ENCODE measurements around the gene APAF1. TPM values are rescaled to one million over a fixed set of nuclear protein-coding genes. Genes with fewer than 3 reads are reported as not detected.
"Not testable (repeated sequence)": the region's sequence is repeated elsewhere in the genome, so short reads cannot be mapped to it uniquely, and the experiment has no call there.

APAF1 gene
- total RNA-seq (2014; rRNA removed; shearing (Covaris generic)) (14.7 and 16.0 TPM in 2 replicates), total RNA-seq (2022) (26.5 and 28.6 TPM in 2 replicates), Bru-seq, nascent RNA (percentile 72 among the genes with signal in this experiment), BruChase-seq, experiment 1, labeled RNA remaining after a 6-hour chase (percentile 65 among the genes with signal in this experiment), BruChase-seq, experiment 2, labeled RNA remaining after a 2-hour chase (percentile 74 among the genes with signal in this experiment)
- long read RNA-seq, full-length matches to known transcripts = 1 of 6 reads
- long read RNA-seq, partial matches to known transcripts = 3 of 6 reads
- long read RNA-seq, other reads (novel, unspliced or antisense) = 2 of 6 reads

GRCh38 chr12:98644712-98645571, at the start of gene APAF1, which contains the start of gene IKBIP:
APAF1 (plus strand) TSS chr12:98645290; CDS start chr12:98648360, 3,070 bp downstream.
IKBIP (minus strand) TSS chr12:98644788; CDS start chr12:98644701, 87 bp downstream.
- POLR2A ChIA-PET = interaction anchor here (0.6 to 2.8 kb wide), 11 partner anchors 18 to 1105 kb away, joined by 3 to 10 read pairs (median 5); partner anchors contain the start of gene SLC25A3
- no TSS peak for BruUV-seq (replicated peaks)
- Histone ChIP-seq H3K4me2 (ENCODE audit: low read length) (peak within 1 kb of the TSS; percentile 82), H3K4me1 (ENCODE audit: insufficient read depth, low read length, poor library complexity, severe bottlenecking) (peaks cover 31% of the 10 kb centered on the region), H2AFZ (ENCODE audit: low read length) (peak within 1 kb of the TSS; percentile 79), H3K9me2 (ENCODE audit: insufficient read depth, low read length) (no peaks in the 10 kb centered on the region), H3K27ac (ENCODE audit: low read depth, low read length, poor library complexity, severe bottlenecking) (peak within 1 kb of the TSS; percentile 87), H3K79me2 (ENCODE audit: insufficient read depth, low read depth, low read length) (peaks cover 72% of the 10 kb centered on the region), H3K9me3 (ENCODE audit: low read length) (peaks cover 6% of the 10 kb centered on the region; the same call in 1 of the 2 replicates), H3K36me3 (ENCODE audit: insufficient read depth, low read length) (peaks cover 45% of the 10 kb centered on the region), H3K4me3 (ENCODE audit: low read depth, low read length, poor library complexity, severe bottlenecking) (peak within 1 kb of the TSS; percentile 93), H4K20me1 (ENCODE audit: insufficient read depth, low read length) (peaks cover 10% of the 10 kb centered on the region; the same call in 1 of the 2 replicates)
- DNase-seq (ENCODE audit: low spot score) = peak; percentile 97
- no peak for TF ChIP-seq CTCF (conservative IDR thresholded peaks at IDR 0.05; ENCODE audit: low read length)
- TF ChIP-seq EZH2phosphoT487 (IDR thresholded peaks at IDR 0.05; ENCODE audit: borderline replicate concordance, low read depth, low read length) = no peak
- intact Hi-C loops (cut with micrococcal nuclease; ENCODE audit: unreplicated experiment) = loop anchor here (1.0 to 2.0 kb wide), 4 partner anchors 32 to 142 kb away; partner anchors contain the start of gene SLC25A3
- CTCF ChIA-PET (ENCODE audit: unreplicated experiment) = no interaction called here

DNA sequence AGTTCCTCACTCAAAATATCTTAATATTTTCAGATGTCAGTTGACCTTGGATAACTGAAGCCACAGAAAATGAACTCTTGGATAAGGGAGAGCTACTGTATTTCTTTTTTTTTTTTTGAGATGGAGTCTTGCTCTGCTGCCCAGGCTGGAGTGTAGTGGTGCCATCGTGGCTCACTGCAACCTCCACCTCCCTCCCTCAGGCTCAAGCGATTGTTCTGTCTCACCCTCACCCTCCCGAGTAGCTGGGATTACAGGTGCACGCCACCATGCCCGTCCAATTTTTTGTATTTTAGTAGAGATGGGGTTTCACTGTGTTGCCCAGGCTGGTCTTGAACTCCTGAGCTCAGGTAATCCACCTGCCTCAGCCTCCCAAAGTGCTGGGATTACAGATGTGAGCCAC, 47.8 kb upstream of the APAF1 start:
- H2AFZ ChIP-seq (ENCODE audit: low read length); BruUV-seq (replicated peaks); CTCF ChIA-PET (ENCODE audit: unreplicated experiment); H3K4me2 ChIP-seq (ENCODE audit: low read length); H3K9me2 ChIP-seq (ENCODE audit: insufficient read depth, low read length); DNase-seq (ENCODE audit: low spot score); H3K27ac ChIP-seq (ENCODE audit: low read depth, low read length, poor library complexity, severe bottlenecking); intact Hi-C loops (cut with micrococcal nuclease; ENCODE audit: unreplicated experiment); H3K4me3 ChIP-seq (ENCODE audit: low read depth, low read length, poor library complexity, severe bottlenecking); H3K9me3 ChIP-seq (ENCODE audit: low read length): not testable (repeated sequence)
- peaks cover 17% of the 10 kb centered on the region for H3K4me1 ChIP-seq (ENCODE audit: insufficient read depth, low read length, poor library complexity, severe bottlenecking)
- peaks cover 32% of the 10 kb centered on the region for H4K20me1 ChIP-seq (ENCODE audit: insufficient read depth, low read length)
- H3K36me3 ChIP-seq (ENCODE audit: insufficient read depth, low read length) = peaks cover 85% of the 10 kb centered on the region
- POLR2A ChIA-PET = interaction anchor here (0.7 to 5.3 kb wide), 7 partner anchors 10 to 768 kb away, joined by 3 to 23 read pairs (median 4); no protein-coding TSS in a partner anchor
- H3K79me2 ChIP-seq (ENCODE audit: insufficient read depth, low read depth, low read length) = peaks cover 61% of the 10 kb centered on the region

GRCh38 chr12:98601924-98602323, 43.2 kb upstream of the APAF1 start:
- CTCF ChIA-PET (ENCODE audit: unreplicated experiment) = no interaction called here
- TF ChIP-seq EZH2phosphoT487 (IDR thresholded peaks at IDR 0.05; ENCODE audit: borderline replicate concordance, low read depth, low read length) (no peak), CTCF (conservative IDR thresholded peaks at IDR 0.05; ENCODE audit: low read length) (no peak)
- peaks cover 4% of the 10 kb centered on the region; the same call in 1 of the 2 replicates for H4K20me1 ChIP-seq (ENCODE audit: insufficient read depth, low read length)
- POLR2A ChIA-PET = interaction anchor here (0.7 to 3.0 kb wide), 5 partner anchors 9 to 87 kb away, joined by 3 to 13 read pairs (median 5); partner anchors contain the start of gene SLC25A3
- no TSS peak for BruUV-seq (replicated peaks)
- H3K4me2 ChIP-seq (ENCODE audit: low read length) = no peak overlapping the region
- no peaks in the 10 kb centered on the region for H3K4me1 ChIP-seq (ENCODE audit: insufficient read depth, low read length, poor library complexity, severe bottlenecking)
- H3K4me3 ChIP-seq (ENCODE audit: low read depth, low read length, poor library complexity, severe bottlenecking) = no peak overlapping the region
- H3K36me3 ChIP-seq (ENCODE audit: insufficient read depth, low read length) = peaks cover 82% of the 10 kb centered on the region
- no peak overlapping the region for H2AFZ ChIP-seq (ENCODE audit: low read length)
- no peak overlapping the region for H3K27ac ChIP-seq (ENCODE audit: low read depth, low read length, poor library complexity, severe bottlenecking)
- peaks cover 26% of the 10 kb centered on the region for H3K79me2 ChIP-seq (ENCODE audit: insufficient read depth, low read depth, low read length)
- no peak for DNase-seq (ENCODE audit: low spot score)
- intact Hi-C loops (cut with micrococcal nuclease; ENCODE audit: unreplicated experiment) = no loop called here
- no peaks in the 10 kb centered on the region for H3K9me2 ChIP-seq (ENCODE audit: insufficient read depth, low read length)
- no peaks in the 10 kb centered on the region for H3K9me3 ChIP-seq (ENCODE audit: low read length)

Measured in OCI-LY7 (cell line).